GM18870 (cell line): ENCODE measurements around the gene PARK7.

Experiments
- ATAC-seq: cut with Tn5 transposase; IDR thresholded peaks from one replicate; pipeline ENCODE4 v1.9.1; 2021; ENCODE audit warnings: moderate library complexity; ENCODE audit not compliant: unreplicated experiment

The PARK7 gene

DNA sequence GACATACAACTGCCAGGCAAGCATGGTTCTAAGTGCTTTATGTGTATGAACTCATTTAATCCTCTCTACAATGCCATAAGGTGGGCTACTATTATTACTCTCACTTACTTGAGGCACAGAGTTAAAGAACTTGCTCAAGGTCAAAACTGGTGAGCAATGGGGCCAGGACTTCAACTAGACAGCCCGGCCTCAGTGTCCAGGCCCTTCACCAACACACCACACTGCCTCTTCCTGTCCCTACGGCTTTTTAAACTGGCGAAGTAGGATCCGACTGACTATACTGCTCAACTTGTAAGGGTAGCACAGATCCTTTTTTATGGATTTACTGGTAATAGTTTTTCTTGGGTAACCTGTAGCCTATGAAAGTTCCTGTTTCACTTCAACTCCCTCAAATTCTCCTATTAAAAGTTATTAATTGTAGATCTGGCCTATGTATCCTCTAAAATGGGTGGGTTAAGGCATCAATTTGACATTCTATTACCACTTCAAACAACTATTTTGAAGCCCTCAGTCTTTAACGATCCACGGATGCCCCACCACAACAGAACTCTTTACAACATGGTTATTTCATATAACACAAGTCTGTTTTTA is 60.3 kb downstream of the PARK7 start:
- ATAC-seq = no peak

DNA sequence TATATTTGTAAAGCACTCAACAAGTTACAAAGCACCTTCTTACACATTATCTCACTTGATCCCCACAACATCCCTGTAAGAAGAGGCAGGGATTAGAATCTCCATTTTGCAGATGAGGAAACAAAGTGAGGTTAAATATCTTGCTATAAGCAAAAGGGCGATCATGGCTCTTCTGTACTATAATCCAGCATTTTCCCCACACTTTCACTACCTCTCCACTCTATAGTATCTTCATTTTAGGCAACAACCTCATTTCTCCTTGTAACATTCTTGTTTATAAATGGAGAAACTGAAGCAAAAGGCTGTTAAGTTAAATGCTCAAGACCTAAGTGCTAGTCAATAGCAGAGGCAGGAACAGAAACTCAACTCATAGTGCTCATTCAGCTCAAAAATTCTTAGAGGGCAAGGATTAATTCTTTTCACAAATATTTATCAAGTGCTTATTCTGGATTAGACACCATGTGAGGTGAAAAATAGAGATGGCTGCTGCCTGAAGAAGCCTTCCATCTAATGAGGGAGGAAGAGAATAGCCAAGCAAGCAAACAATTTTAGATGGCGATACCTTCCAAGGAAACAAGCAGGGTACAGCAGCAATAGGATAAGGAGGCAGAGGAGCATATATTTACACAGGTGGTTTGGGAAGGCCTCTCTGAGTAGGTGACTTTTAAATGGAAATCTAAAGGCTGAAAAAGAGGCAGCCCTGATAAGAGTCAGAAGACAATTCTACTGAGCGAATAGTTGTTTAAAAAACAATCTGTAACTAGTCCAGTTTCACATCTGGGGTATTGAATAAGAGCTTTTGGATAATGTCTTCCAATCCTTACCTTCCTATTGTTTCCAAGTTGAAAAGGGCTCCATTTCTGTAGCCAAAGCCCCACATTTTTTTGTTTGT is 61.1 kb downstream of the PARK7 start:
- no peak for ATAC-seq

DNA sequence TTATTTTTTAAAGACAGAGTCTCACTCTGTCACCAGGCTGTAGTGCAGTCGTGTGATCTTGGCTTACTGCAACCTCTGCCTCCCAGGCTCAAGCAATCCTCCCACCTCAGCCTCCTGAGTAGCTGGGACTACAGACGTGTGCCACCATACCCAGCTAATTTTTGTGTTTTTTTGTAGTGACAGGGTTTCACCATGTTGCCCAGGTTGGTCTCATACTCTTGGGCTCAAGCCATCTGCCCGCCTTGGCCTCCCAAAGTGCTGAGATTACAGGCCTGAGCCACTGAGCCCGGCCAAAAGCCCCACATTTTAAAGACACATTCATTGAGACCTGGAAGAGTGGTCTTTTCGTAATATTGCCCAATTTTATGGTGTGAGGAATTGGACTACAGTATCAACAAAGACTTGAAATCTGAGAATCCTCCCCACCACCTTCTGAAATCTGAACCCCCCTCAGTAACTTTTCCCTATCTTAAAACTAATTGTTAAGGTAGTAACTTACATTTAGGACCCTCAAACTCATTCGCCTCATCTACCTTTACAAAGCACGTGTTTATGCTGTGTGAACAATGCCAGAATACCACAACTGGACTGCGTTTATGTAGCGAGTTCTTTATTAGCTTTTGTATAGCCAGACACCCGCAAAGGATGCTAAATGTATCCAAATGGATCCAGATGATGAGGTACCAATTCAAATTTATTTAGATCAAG is 61.9 kb downstream of the PARK7 start:
- no peak for ATAC-seq

DNA sequence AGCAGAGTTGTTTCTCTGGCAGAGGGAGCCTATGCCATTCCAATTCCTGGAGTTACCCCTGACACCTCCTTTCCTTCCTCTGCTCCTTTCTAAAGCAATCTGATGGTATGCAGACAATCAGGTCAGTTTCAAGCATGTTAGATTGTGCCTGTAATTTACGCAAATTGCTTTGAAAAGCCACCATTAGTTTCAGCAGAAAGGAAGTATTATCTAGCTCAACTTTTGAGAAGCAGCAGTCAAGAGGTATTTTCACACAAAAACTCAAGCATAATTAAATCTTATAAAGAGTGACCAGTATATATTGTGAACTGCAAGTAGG is 62.4 kb downstream of the PARK7 start:
- no peak for ATAC-seq

DNA sequence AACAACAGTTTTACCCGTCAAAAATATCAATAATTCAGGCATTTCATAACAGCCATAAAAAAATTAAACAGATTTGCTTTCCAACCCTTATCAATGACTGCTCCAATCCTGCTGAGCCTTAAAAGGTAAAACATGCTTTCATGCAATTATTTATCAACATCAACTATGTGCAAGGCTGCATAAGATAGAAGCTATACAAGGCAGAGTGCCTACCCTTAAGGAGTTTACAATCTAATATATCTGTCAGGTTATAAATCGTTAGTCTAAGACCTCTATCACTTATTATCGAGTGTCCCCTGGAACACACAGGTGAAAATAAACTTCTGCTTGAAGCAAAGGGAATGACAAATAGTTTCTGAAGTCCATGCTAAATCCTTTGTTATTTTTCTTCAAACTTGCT is 62.8 kb downstream of the PARK7 start:
- ATAC-seq = no peak

DNA sequence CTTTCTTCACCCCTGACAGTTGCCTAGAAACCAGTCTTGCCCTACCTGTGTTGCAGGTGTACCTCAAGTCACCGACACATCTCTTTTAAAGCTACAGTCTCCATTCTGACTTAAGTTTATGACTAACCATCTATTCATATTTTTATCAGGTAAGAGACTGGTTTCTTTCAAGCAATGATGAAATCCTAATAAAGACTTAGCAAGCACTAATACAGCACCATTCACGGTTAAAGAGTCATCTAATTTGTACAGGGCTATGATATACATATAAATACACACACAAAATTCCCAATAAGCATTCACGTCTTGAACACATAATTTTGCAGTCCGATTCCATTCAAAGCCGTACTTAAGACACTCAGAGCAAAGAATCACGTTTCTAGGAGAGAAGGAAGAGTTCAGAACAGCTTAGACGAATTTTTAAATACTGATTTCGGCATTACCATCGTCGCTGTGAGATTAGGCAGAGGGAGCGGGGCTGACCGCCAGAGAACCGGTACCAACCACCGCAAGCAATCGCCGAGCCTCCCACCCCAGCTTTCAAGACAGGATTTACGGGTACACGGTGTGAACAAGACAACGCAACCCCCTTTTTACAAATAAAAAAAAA is 63.7 kb downstream of the PARK7 start:
- no peak for ATAC-seq

DNA sequence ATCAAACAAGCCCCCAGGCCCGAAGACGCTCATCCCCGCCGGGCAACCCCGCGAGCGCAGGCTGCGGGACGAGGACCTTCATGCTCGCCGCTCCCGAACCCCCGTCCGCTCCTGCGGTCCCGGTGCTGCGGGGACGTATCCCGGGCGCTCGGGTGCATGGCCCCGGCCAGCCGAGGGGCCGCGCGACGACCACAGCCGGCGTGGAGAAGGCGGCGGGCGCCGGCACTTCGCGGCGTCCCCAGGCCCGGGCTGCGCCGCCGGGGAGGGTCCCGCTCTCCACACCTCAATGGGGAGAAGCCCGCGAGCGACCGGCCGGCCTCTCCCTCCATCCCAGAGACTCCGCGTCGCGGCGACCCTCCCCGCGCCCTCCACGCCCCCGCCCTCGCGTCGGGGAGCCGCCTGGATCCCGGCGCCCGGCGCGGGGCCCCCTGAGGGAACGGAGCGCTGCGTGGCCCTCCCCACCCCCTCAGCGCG is 64.2 kb downstream of the PARK7 start:
- ATAC-seq = no peak

DNA sequence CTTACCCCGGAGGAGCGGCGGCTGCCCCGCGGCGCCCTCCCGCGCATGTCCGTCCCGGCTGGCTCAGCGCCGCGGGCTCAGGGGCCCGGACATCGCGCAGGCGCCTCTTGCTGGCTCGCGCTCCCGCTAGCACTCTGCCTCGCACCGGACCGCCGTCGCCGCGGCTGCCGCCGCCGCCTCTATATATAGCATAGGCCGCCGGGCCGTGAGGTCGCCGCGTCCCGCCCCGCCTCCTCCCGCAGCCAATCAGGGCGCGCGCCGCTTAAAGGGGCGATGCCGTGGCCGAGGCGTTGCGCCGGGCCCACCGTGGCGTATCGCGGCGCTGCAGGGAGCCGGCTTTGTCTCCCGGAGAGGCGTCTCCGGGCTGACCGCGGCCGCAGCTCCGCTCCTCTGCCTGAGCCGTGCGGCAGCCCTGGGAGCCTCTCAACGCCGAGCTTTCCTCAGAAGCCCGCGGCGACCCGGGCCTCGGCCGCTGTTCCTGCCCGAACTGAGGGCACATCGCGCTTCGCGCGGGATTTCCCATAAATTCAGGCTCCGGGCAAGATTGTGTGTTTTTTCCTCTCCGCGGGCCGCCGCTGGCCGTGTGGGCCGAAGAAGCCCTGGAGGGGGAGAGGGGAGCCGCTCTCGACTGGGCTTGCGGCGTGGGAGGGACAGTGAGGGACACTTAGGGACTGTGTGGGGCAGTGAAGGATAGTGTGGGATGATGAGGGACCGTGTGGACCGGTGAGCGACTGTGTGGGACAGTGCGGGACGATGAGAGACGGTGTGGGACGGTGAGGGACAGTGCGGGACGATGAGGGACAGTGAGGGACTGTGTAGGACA is 64.9 kb downstream of the PARK7 start, which contains the start of gene ERRFI1:
TSS of gene ERRFI1 (minus strand) at position 157 of the 823 bp plus-strand sequence. CDS start 10,690 bp downstream, outside the sequence.
- no peak for ATAC-seq

DNA sequence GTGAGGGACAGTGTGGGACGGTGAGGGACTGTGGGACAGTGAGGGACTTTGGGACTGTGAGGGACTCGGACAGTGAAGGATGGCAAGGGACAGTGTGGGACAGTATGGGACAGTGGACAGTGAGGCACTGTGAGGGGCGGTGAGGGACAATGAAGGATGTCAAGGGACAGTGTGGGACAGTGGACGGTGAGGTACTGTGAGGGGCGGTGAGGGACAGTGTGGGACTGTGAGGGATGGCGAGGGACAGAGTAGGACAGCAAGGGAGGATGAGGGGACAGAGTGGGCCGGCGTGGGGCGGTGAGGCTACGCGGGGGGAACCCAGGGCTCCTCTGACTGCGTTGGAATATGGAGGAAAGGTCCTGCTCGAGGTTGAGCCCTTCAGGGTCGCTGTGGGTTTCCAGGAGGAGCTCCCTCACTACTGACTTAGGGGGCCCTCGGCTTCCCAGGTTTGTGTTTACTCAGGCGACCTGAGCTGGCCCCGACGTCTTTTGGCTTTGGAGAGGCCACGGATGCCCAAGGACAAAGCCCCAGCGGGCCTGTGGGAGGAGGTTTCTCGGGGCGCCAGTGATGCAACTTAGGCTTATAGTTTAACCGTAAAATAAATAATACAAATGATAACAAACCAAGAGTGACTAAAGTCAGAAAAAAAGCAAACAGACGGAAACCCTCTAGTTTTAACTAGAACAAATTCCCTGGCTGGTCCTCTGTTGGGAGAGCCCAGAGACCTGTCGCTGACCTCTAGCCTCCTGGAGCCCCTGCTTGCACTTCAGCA is 65.7 kb downstream of the PARK7 start:
- ATAC-seq = no peak

DNA sequence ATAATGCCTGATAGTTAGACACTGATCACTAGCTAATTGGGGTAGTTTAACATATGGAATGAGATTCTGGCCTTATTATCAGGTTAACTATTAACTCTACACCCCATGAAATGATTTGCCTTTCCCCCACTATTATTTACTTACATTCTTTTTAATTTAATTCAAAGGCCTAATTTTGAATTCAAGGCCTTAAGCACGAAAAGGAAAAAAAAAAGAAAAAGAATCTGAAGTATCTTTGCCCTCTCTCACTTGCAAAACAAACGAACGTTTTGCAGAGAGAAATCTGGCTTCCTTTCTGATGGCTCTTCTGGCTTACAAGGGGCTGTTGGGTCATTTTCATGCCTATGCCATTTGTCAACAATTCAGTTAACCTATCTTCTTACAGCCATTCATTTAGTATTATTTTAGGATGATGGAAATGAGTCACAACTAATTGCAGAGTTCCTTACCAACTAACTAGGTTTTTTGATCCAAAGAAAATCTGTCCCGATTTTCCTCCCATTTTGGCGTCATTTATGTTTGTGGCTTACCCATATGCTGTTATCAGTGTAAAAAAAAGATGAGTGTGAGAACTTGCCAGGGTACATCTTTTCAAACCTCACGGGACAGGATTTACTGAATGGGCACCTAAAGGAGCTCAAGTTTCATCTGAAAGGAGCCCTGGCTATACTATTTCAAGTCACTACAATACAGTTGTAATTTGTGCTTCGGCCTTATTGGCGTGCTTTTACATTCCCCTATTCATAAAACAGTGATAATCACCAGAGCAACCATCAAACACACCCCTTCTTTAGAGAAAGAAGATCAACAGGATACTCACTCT is 66.4 kb downstream of the PARK7 start:
- no peak for ATAC-seq

DNA sequence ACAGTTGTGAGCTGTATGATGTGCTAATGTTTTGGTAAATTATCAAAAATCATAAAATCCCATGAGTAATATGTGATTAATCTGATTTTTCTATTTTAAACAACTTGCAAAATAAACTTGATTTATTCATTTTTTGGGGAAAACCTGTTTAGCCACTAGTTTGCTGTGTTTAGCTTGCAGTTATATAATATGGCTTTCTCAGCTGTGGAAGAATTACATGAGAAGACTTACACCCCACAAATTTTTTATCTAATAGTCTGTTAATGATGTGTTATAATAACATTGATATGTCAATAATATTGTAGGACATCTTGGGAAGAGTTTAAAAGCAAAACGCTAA is 67.0 kb downstream of the PARK7 start:
- ATAC-seq = no peak

DNA sequence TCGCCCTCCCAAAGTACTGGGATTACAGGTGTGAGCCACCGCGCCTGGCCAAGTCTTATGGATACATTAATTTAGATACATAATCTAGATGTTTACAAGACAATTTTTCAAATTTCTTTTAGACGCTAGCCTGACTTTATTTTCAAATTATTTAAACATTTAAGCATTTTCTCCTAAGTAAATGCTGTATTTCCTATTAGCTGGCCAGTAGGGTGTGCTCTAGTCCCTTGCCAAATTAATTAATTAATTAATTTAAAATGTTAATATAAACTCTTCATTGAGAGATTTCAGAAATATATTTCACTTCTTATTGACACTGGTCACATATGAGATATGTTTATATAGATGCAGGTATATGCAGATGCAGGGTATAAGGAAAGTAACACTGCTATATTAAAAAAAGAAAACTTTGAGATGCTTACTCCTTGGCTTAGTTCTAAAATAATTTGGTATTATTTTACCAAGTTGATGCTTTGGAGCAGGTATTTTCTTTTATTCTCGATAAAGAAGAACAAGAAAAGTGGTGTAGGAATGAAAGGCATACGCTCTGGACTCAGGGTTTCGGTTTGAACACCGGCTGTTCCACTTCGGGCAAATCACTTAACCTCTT is 69.8 kb downstream of the PARK7 start:
- no peak for ATAC-seq

DNA sequence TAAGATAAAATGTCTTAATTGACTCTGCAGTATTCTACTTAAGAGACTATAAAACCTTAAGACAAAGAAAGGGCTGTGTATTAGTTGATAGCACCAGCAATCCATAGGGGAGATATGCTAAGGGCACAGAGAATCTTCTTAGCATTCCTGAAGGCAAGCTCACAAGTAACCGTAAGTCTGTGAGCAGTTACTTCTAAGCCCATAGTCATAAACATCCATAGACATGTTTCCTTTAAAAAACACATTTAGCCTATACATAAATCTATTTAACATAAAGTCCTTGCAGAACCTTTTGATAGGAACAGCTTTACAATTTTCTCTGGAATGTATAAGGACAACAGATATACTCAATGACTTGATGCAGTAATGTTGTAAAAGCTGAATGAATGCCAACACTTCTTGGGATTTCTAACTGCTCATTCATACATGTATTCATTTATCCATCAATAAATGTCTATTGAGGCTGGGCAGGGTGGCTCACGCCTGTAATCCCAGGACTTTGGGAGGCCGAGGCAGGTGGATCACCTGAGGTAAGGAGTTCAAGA is 70.9 kb downstream of the PARK7 start:
- no peak for ATAC-seq

DNA sequence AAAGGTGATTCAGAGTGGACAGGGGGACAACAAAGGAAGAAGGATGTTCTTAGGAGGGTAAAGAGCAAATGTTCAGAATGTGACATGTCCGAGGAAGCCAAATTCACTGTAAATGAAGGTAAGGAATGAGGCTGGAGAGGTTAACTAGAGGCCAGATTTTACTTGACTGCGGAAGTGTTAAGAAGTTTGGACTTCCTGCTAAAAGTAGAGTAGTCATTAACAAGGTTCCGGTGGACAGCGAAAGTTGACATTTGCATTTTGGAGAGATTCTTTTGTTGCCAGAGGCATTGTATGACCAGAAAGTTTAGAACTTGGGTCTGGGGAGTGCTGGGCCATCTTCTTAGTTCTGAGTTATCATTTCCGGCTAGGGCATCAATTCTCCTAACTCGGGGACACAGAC is 71.8 kb downstream of the PARK7 start:
- ATAC-seq = no peak
